Gastroesophageal sphincter (tissue), 3 donors: Measurements from ENCODE around the gene ATP5PF.

Experiments
- CTCF ChIP-seq, 4 experiments: fragments of 200-600 bp in 2 of 4; fragments of 450-650 bp in 2 of 4; sonication (generic) in 1 of 4; IDR thresholded peaks; one replicate each; pipeline ENCODE4 v1.5.1; 2017 to 2019; ENCODE audit warnings: antibody characterized with exemption in 4 of 4, mild to moderate bottlenecking in 2 of 4, moderate library complexity in 2 of 4
- EP300 ChIP-seq: sonication (generic); formaldehyde crosslinking; IDR thresholded peaks from one replicate; pipeline ENCODE4 v1.6.1; 2017; ENCODE audit warnings: antibody characterized with exemption, mild to moderate bottlenecking
- POLR2A ChIP-seq, 2 donors: fragments of 450-650 bp; IDR thresholded peaks; one replicate each; pipeline ENCODE4 v1.6.1; 2017; ENCODE audit warnings: antibody characterized with exemption in 2 of 2, mild to moderate bottlenecking in 2 of 2, moderate library complexity in 1 of 2
- POLR2AphosphoS5 ChIP-seq: sonication (generic); formaldehyde crosslinking; IDR thresholded peaks from one replicate; pipeline ENCODE4 v1.6.1; 2017; ENCODE audit warnings: antibody characterized with exemption

GRCh38 chr21:25734654-25734903 lies 125 bp downstream of the ATP5PF start:
- TF ChIP-seq POLR2A (IDR thresholded peaks at IDR 0.05) (peak; percentile 64 to 80), CTCF (IDR thresholded peaks at IDR 0.05) (no peak), EP300 (no peak), POLR2AphosphoS5 (peak; percentile 85)
